Head of caudate nucleus (tissue), 42 donors: ENCODE measurements around the gene MT1E.
"Not testable (repeated sequence)": the region's sequence is repeated elsewhere in the genome, so short reads cannot be mapped to it uniquely, and the experiment has no call there.

ENCODE experiments used
- DNase-seq, 42 donors: peaks; one replicate each; pipeline versions ENCODE4 v3.0.0 to v3.0.0-alpha.2; 2020 to 2021; ENCODE audit warnings: mixed read lengths in 7 of 42
- intact Hi-C: fragments of 100-400 bp; cut with DNase I; formaldehyde crosslinking; loops from one replicate; pipeline ENCODE4 v1.15.0; 2022

MT1E gene

GRCh38 chr16:56625140-56625942, at the start of gene MT1E:
Gene MT1E, plus strand, starts transcription at chr16:56625781. Its CDS starts 71 bp downstream, at chr16:56625852.
- peak in 41 of 42 donors; percentile 32 to 86 (median 65) for DNase-seq
- intact Hi-C loops: no loop called here

- intact Hi-C loops: no loop called here
- DNase-seq: peak in 39 of 42 donors; percentile 33 to 87 (median 67)
Observed at GRCh38 chr16:56576585-56577299, 48.8 kb upstream of the MT1E start.

- no peak for DNase-seq
- intact Hi-C loops: no loop called here
Observed at GRCh38 chr16:56577300-56577625, 48.3 kb upstream of the MT1E start.

GRCh38 chr16:56580391-56581048, 45.1 kb upstream of the MT1E start:
- DNase-seq: no peak
- intact Hi-C loops: no loop called here

- intact Hi-C loops: not testable (repeated sequence)
Observed at GRCh38 chr16:56582911-56583310, 42.7 kb upstream of the MT1E start.

GRCh38 chr16:56583351-56584168, 42.0 kb upstream of the MT1E start:
- intact Hi-C loops: no loop called here
- DNase-seq: peak in 1 of 42 donors; percentile 18

More at GRCh38 chr16:56582911-56583310, 42.7 kb upstream of the MT1E start:
- DNase-seq: not testable (repeated sequence)

GRCh38 chr16:56584276-56584675, 41.3 kb upstream of the MT1E start:
- intact Hi-C loops: no loop called here
- peak in 1 of 42 donors; percentile 4 for DNase-seq

- intact Hi-C loops: loop anchor here (5.0 kb wide), 1 partner anchor 76 kb away; no protein-coding TSS in a partner anchor
Observed at GRCh38 chr16:56588781-56589140, 36.8 kb upstream of the MT1E start.

GRCh38 chr16:56589141-56590039, 36.2 kb upstream of the MT1E start, which contains the start of gene MT3:
Gene MT3, plus strand, starts transcription at chr16:56589528. Its CDS starts 63 bp downstream, at chr16:56589591.
- DNase-seq: peak; percentile 66 to 95 (median 88)
- intact Hi-C loops: loop anchor here (5.0 kb wide), 2 partner anchors 67 to 77 kb away; partner anchors contain the start of gene BBS2

More at GRCh38 chr16:56588781-56589140, 36.8 kb upstream of the MT1E start:
- peak in 1 of 42 donors; percentile 43 for DNase-seq

- DNase-seq: peak in 2 of 42 donors; percentile 35 to 55
- intact Hi-C loops: loop anchor here (5.0 kb wide), 1 partner anchor 69 kb away; the partner anchor contains the start of gene BBS2
Observed at GRCh38 chr16:56591377-56592060, 34.1 kb upstream of the MT1E start.

- intact Hi-C loops: loop anchor here (5.0 kb wide), 1 partner anchor 71 kb away; the partner anchor contains the start of gene BBS2
- no peak for DNase-seq
Observed at GRCh38 chr16:56593573-56594291, 31.8 kb upstream of the MT1E start.

- intact Hi-C loops: loop anchor here (5.0 kb wide), 1 partner anchor 72 kb away; the partner anchor contains the start of gene BBS2
- DNase-seq: peak in 1 of 42 donors; percentile 1
Observed at GRCh38 chr16:56594292-56594619, 31.3 kb upstream of the MT1E start.

GRCh38 chr16:56600398-56600999, 25.1 kb upstream of the MT1E start:
- peak in 33 of 42 donors; percentile 48 to 89 (median 70) for DNase-seq
- intact Hi-C loops: loop anchor here (5.0 kb wide), 2 partner anchors 83 to 102 kb away; no protein-coding TSS in a partner anchor

- DNase-seq: peak in 2 of 42 donors; percentile 10 to 16
Observed at GRCh38 chr16:56601325-56601724, 24.3 kb upstream of the MT1E start.

GRCh38 chr16:56603589-56603988, 22.0 kb upstream of the MT1E start:
- DNase-seq: peak in 31 of 42 donors; percentile 47 to 84 (median 66)
- intact Hi-C loops: loop anchor here (5.0 kb wide), 2 partner anchors 86 to 99 kb away; no protein-coding TSS in a partner anchor

More at GRCh38 chr16:56601325-56601724, 24.3 kb upstream of the MT1E start:
- intact Hi-C loops: loop anchor here (5.0 kb wide), 2 partner anchors 84 to 101 kb away; no protein-coding TSS in a partner anchor
